Ectodermal cell (in vitro differentiated cells): ENCODE results near the gene CCDC12.

ENCODE experiments used
- H3K27ac ChIP-seq: 2 replicates; pipeline ENCODE4 v1.7.0; 2013; ENCODE audit warnings: mild to moderate bottlenecking, low read depth, low read length; ENCODE audit not compliant: insufficient read depth, poor library complexity, severe bottlenecking
- H3K27me3 ChIP-seq: 2 replicates; pipeline ENCODE4 v1.7.0; 2013; ENCODE audit warnings: mild to moderate bottlenecking, low read length; ENCODE audit not compliant: insufficient read depth, control insufficient read depth, poor library complexity, severe bottlenecking
- H3K36me3 ChIP-seq: one replicate; pipeline ENCODE4 v1.7.0; 2013; ENCODE audit warnings: low read length; ENCODE audit not compliant: control insufficient read depth, insufficient read depth
- H3K4me1 ChIP-seq: one replicate; pipeline ENCODE4 v1.7.0; 2013; ENCODE audit warnings: low read length; ENCODE audit not compliant: control insufficient read depth, insufficient read depth
- H3K4me3 ChIP-seq: 2 replicates; pipeline ENCODE4 v1.7.0; 2013; ENCODE audit warnings: low read depth, low read length, control low read depth; ENCODE audit not compliant: insufficient read depth
- H3K9me3 ChIP-seq: 2 replicates; pipeline ENCODE4 v1.7.0; 2013; ENCODE audit warnings: mild to moderate bottlenecking, low read length, moderate library complexity; ENCODE audit not compliant: control insufficient read depth
- WGBS, 2 experiments: methylation state at CpG; one replicate each; pipeline ENCODE4 v1.1.7; 2013; ENCODE audit warnings: missing lambda C conversion rate in 2 of 2; 5-methylcytosine and 5-hydroxymethylcytosine counted together

CCDC12 gene

DNA sequence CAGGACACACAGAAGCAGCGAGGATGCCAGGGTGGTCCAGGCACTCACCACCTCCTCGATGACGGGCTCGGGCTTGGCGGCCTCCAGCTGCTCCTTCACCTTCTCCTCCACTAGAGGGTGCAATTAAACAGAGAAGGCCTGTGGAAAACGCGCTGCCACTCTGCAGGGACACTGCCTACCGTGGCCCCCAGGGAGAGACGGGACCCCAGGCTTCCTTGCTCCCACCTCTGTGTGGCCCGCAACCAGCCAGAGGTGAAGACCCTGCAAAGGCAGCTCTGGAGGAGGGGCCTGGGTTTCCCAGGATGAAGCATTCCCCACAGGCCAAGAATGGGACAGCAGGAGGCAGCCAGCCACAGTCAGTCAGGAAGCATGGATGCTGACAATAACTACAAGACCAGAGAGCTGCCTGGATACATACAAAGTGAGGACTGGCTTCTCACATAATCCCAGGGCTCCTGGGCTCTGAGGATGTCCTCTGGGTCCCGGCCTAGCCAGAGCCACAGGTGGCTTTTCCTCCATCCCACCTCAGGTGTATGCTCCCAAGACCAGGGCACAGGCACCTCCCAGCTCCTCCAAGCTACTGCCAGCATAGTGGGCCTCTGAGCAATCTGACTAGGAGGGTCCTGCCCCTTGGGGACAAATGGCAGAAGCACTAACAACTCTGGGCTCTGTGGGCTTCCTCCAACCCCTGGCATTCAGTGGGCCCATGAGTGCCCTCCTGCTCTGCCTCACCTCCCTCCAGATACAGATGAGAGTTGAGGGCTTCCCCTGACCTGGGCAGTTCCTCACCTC is 52.8 kb downstream of the CCDC12 start:
- WGBS, 2 experiments, result 67 to 69% methylated on average over 11 of the region's 11 CpGs
- H3K27ac ChIP-seq, result no peak overlapping the region
- H3K36me3 ChIP-seq, result peaks cover 51% of the 10 kb centered on the region
- H3K27me3 ChIP-seq, result no peaks in the 10 kb centered on the region
- H3K9me3 ChIP-seq, result no peaks in the 10 kb centered on the region
- H3K4me1 ChIP-seq, result peaks cover 6% of the 10 kb centered on the region
- H3K4me3 ChIP-seq, result no peak overlapping the region

- Histone ChIP-seq H3K4me3 (no peak overlapping the region), H3K27me3 (no peaks in the 10 kb centered on the region), H3K36me3 (peaks cover 59% of the 10 kb centered on the region), H3K9me3 (no peaks in the 10 kb centered on the region), H3K27ac (no peak overlapping the region), H3K4me1 (peaks cover 6% of the 10 kb centered on the region)
- 92 to 95% methylated on average over 16 of the region's 16 CpGs for WGBS, 2 experiments
Observed at GRCh38 chr3:46922871-46923558, 53.5 kb downstream of the CCDC12 start.

GRCh38 chr3:46922426-46922825 is 54.1 kb downstream of the CCDC12 start:
- H3K36me3 ChIP-seq, result peaks cover 65% of the 10 kb centered on the region
- 93 to 96% methylated on average over 4 of the region's 4 CpGs for WGBS, 2 experiments
- no peak overlapping the region for H3K27ac ChIP-seq

DNA sequence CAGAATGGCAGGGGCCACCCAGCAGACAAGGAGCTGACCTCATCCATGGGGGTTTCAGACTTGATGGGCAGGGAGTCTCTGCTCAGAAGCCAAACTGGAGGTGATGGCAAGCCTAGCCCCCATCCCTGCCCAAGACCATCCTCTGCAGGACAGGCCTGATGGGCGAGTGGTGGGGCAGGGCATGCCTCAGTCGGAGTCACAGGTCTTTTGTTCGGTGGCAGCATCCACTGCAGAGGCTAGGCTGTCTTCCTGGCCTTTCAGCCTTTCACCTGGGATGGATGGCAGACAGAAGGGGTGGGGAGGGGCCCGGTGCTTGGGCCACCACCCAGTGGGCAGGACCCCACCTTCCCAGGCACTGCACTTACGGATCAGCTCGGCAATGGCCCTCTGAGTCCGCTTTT is 54.7 kb downstream of the CCDC12 start:
- Histone ChIP-seq H3K4me1 (peaks cover 6% of the 10 kb centered on the region), H3K27me3 (no peaks in the 10 kb centered on the region), H3K9me3 (no peaks in the 10 kb centered on the region), H3K4me3 (no peak overlapping the region), H3K36me3 (peaks cover 70% of the 10 kb centered on the region), H3K27ac (no peak overlapping the region)
- WGBS, 2 experiments, result 95 to 96% methylated on average over 7 of the region's 7 CpGs

More at GRCh38 chr3:46922426-46922825, 54.1 kb downstream of the CCDC12 start:
- Histone ChIP-seq H3K9me3 (no peaks in the 10 kb centered on the region), H3K4me3 (no peak overlapping the region), H3K27me3 (no peaks in the 10 kb centered on the region), H3K4me1 (peaks cover 6% of the 10 kb centered on the region)

DNA sequence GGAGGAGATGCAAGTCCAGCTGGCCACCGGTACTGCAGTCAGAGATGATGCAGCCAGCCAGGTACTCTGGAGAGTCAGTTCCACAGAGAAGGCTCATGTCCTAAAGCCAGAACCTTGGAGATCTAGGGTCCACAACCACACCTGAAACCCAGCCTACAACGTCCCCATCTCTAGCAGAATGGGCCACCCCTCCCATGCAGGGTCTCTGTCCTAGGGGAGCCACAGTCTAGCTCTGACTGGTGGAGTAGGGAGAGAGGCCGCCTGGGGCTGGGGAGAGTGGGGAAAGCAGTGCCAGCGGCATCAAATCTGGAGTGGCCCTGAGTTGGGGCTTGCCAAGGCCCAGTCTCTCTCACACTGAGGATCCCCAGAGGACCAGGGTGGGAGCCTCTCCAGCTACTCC is 55.5 kb downstream of the CCDC12 start:
- H3K27me3 ChIP-seq, result no peaks in the 10 kb centered on the region
- no peaks in the 10 kb centered on the region for H3K9me3 ChIP-seq
- peaks cover 72% of the 10 kb centered on the region for H3K36me3 ChIP-seq
- 94 to 96% methylated on average over 3 to 4 of the region's 4 CpGs for WGBS, 2 experiments
- no peak overlapping the region for H3K4me3 ChIP-seq
- no peak overlapping the region for H3K27ac ChIP-seq
- peaks cover 6% of the 10 kb centered on the region for H3K4me1 ChIP-seq

- WGBS, 2 experiments, result 96 to 98% methylated on average over 4 of the region's 4 CpGs
- no peak overlapping the region for H3K4me3 ChIP-seq
- H3K9me3 ChIP-seq, result no peaks in the 10 kb centered on the region
- H3K27me3 ChIP-seq, result no peaks in the 10 kb centered on the region
- peaks cover 65% of the 10 kb centered on the region for H3K36me3 ChIP-seq
- H3K4me1 ChIP-seq, result peaks cover 1% of the 10 kb centered on the region
- no peak overlapping the region for H3K27ac ChIP-seq
Observed at GRCh38 chr3:46918634-46919033, 57.9 kb downstream of the CCDC12 start.

DNA sequence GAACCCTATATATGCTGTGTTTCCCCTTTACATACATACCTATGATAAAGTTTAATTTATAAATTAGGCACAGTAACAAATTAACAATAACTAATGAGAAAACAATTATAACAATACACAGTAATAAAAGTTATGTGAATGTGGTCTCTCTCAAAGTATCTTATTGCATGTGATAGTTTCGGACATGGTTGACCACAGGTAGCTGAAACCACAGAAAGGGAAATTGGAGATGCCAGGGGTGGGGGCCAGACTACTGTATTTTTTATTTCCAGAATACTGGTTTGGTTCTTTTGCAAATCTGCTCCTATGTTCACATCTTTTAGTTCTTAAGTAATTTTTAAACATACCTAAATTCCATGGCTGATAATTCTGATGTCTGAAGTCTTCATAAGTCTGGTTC is 58.3 kb downstream of the CCDC12 start:
- Histone ChIP-seq H3K36me3 (peaks cover 61% of the 10 kb centered on the region), H3K27ac (no peak overlapping the region), H3K4me3 (no peak overlapping the region), H3K4me1 (no peaks in the 10 kb centered on the region), H3K27me3 (no peaks in the 10 kb centered on the region), H3K9me3 (no peaks in the 10 kb centered on the region)
- WGBS, 2 experiments, result 90 to 94% methylated on average over 1 of the region's 1 CpG

- Histone ChIP-seq H3K4me1 (no peaks in the 10 kb centered on the region), H3K9me3 (no peaks in the 10 kb centered on the region), H3K27ac (no peak overlapping the region), H3K4me3 (no peak overlapping the region), H3K36me3 (peaks cover 52% of the 10 kb centered on the region), H3K27me3 (no peaks in the 10 kb centered on the region)
- 95 to 98% methylated on average over 2 of the region's 3 CpGs for WGBS, 2 experiments
Observed at GRCh38 chr3:46917257-46917656, 59.3 kb downstream of the CCDC12 start.

GRCh38 chr3:46916799-46917198 is 59.7 kb downstream of the CCDC12 start:
- WGBS, 2 experiments, result 92 to 95% methylated on average over 3 of the region's 3 CpGs
- H3K4me1 ChIP-seq, result no peaks in the 10 kb centered on the region
- no peak overlapping the region for H3K4me3 ChIP-seq
- no peak overlapping the region for H3K27ac ChIP-seq
- H3K9me3 ChIP-seq, result no peaks in the 10 kb centered on the region
- H3K27me3 ChIP-seq, result no peaks in the 10 kb centered on the region
- H3K36me3 ChIP-seq, result peaks cover 47% of the 10 kb centered on the region

GRCh38 chr3:46916278-46916677 is 60.3 kb downstream of the CCDC12 start:
- Histone ChIP-seq H3K36me3 (peaks cover 42% of the 10 kb centered on the region), H3K9me3 (no peaks in the 10 kb centered on the region), H3K27ac (no peak overlapping the region), H3K27me3 (no peaks in the 10 kb centered on the region), H3K4me1 (no peaks in the 10 kb centered on the region), H3K4me3 (no peak overlapping the region)
- 94 to 96% methylated on average over 1 of the region's 1 CpG for WGBS, 2 experiments
